ENCODE measurements around the gene CYP4F3.

DNA sequence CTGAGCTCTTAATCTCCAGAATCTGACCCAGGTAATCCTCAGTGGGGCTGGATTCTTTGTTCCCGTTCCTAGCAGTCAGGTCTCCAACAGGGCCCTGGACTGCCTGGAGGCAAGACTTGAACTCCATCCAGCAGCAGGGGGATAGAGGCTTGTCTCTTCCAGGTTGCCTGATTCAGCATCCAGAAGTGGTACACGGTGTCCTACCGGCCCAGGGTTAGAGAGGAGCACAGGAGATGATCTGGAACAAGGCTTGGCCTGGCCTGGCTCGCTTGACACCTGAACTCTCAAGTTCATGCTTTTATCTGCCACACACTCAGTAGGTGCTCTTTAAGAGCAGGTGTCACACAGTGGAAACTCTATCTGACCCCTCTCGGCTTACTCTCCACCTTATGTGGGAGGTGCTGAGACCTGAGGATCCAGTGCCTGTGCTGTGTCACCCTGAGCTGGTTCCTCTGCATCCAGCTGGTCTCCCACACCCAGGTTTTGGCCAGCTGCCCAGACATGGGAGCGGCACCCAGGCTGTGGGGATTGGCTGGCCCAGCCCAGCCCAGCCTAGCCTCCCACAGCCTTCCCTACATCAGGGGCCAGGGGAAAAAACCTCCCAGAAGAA lies at the start of gene CYP4F3:
- TF ChIP-seq, protein P1, sequence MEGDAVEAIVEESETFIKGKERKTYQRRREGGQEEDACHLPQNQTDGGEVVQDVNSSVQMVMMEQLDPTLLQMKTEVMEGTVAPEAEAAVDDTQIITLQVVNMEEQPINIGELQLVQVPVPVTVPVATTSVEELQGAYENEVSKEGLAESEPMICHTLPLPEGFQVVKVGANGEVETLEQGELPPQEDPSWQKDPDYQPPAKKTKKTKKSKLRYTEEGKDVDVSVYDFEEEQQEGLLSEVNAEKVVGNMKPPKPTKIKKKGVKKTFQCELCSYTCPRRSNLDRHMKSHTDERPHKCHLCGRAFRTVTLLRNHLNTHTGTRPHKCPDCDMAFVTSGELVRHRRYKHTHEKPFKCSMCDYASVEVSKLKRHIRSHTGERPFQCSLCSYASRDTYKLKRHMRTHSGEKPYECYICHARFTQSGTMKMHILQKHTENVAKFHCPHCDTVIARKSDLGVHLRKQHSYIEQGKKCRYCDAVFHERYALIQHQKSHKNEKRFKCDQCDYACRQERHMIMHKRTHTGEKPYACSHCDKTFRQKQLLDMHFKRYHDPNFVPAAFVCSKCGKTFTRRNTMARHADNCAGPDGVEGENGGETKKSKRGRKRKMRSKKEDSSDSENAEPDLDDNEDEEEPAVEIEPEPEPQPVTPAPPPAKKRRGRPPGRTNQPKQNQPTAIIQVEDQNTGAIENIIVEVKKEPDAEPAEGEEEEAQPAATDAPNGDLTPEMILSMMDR (IDR thresholded peaks at IDR 0.05; ENCODE audit: poor library complexity), result no peak
- TF ChIP-seq EZH2phosphoT487 (IDR thresholded peaks at IDR 0.05; ENCODE audit: low read depth, severe bottlenecking, unreplicated experiment) (no peak), EZH2 (IDR thresholded peaks at IDR 0.05; ENCODE audit: borderline replicate concordance) (no peak)
